Liver (tissue), 3 donors: ENCODE measurements around the gene SIK3.

ENCODE experiments used
- CTCF ChIP-seq: fragments of 150-350 bp; IDR thresholded peaks from 2 replicates; pipeline ENCODE4 v1.5.1; 2017; ENCODE audit warnings: improper control_type of control experiment, low read depth, low read length; ENCODE audit not compliant: missing input control
- GABPA ChIP-seq, 2 donors: IDR thresholded peaks in 1 of 2; conservative IDR thresholded peaks in 1 of 2; 2 replicates each; pipeline ENCODE4 v1.6.1; 2016; ENCODE audit warnings: antibody characterized with exemption in 2 of 2, mild to moderate bottlenecking in 1 of 2, moderate library complexity in 1 of 2
- HNF4A ChIP-seq, 2 donors: conservative IDR thresholded peaks; 2 replicates each; pipeline ENCODE4 v1.6.1; 2016; ENCODE audit warnings: antibody characterized with exemption in 2 of 2, mild to moderate bottlenecking in 2 of 2
- ZBTB33 ChIP-seq: IDR thresholded peaks from 2 replicates; pipeline ENCODE4 v1.6.1; 2016; ENCODE audit warnings: antibody characterized with exemption
- donor health status: healthy.
- donor health status: healthy.

GRCh38 chr11:117097389-117098268 lies 599 bp downstream of the SIK3 start:
- TF ChIP-seq CTCF, result no peak
- no peak for TF ChIP-seq ZBTB33
- no peak for TF ChIP-seq GABPA (IDR thresholded peaks at IDR 0.05 in 1 of 2, conservative IDR thresholded peaks at IDR 0.05 in 1 of 2)
- no peak for TF ChIP-seq HNF4A (conservative IDR thresholded peaks at IDR 0.05)
